Right cardiac atrium (tissue), 5 donors: ENCODE measurements around the gene THSD7B. TPM values are rescaled to one million over a fixed set of nuclear protein-coding genes. Genes with fewer than 3 reads are reported as not detected.

Source experiments
- ATAC-seq, 2 donors: fragments of 200-7000 bp; cut with Tn5 transposase; one replicate each; pipeline versions ENCODE4 v1.8.0 to v1.9.1; 2020; ENCODE audit warnings: moderate library complexity in 2 of 2, mild to moderate bottlenecking in 1 of 2
- DNase-seq, 3 donors: peaks; one replicate each; pipeline ENCODE4 v3.0.0-alpha.2; 2020
- H3K27ac ChIP-seq: one replicate; pipeline ENCODE4 v1.5.1; 2013; ENCODE audit warnings: mild to moderate bottlenecking, low read length, control low read depth, moderate library complexity
- H3K27me3 ChIP-seq: one replicate; pipeline ENCODE4 v1.6.1; 2013; ENCODE audit not compliant: control insufficient read depth, insufficient read depth
- H3K4me1 ChIP-seq: one replicate; pipeline ENCODE4 v1.6.1; 2013; ENCODE audit warnings: low read length; ENCODE audit not compliant: control insufficient read depth, insufficient read depth
- H3K4me3 ChIP-seq: one replicate; pipeline ENCODE4 v1.5.1; 2013; ENCODE audit warnings: low read length, control low read depth
- H3K9me3 ChIP-seq: one replicate; pipeline ENCODE4 v1.6.1; 2013; ENCODE audit warnings: low read length; ENCODE audit not compliant: control insufficient read depth
- WGBS: extraction: QIAGEN DNeasy Blood & Tissue Kit; methylation state at CpG from one replicate; pipeline ENCODE4 v1.1.7; 2013; 5-methylcytosine and 5-hydroxymethylcytosine counted together
- intact Hi-C, 4 donors: fragments of 100-400 bp; cut with DNase I; formaldehyde crosslinking; loops; one replicate each; pipeline versions ENCODE4 v1.11.0 to v1.14.0; 2022 to 2023
- polyA plus RNA-seq: library from polyadenylated mRNA; stranded (reverse); fragments of 200-250 nt; gene quantifications from one replicate; pipeline ENCODE4 v1.2.3, GENCODE V29; 2013
- total RNA-seq, 4 donors: library from RNA; stranded (reverse); fragmentation: NEBNext Ultra II Directional; extraction: Animal tissue kit (Norgen Biotek cat#: 25700); gene quantifications; one replicate each; pipeline ENCODE4 v1.2.1, GENCODE V29; 2021
- donor health status: healthy with polysubstance abuse.
- donor health status: DM: no; HTN: yes; CAD: no.
- donor health status: DM: no; HTN: no; CAD: no.
- donor health status: DM: no; HTN: yes; CAD: no; lungs with severe emphysema.
- donor health status: DM: yes; HTN: yes; CAD: no.

The THSD7B gene
- total and polyA plus RNA-seq, 5 donors = 0.14 to 0.76 (median 0.19) TPM

DNA sequence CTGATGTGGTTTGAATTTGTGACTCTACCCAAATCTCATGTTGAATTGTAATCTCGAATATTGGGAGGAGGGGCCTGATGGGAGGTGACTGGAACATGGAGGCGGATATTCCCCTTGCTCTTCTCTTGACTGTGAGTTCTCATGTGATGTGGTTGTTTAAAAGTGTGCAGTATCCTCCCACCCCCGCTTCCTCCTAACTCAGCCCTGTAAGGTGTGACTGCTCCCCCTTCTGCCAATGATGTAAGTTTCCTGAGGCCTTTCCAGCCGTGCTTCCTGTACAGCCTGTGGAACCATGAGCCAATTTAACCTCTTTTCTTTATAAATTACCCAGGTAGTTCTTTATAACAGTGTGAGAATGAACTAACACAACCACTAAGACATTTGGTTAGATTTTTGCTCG, 458.4 kb downstream of the THSD7B start:
- intact Hi-C loops = no loop called here
- H3K9me3 ChIP-seq = no peaks in the 10 kb centered on the region
- no peak for DNase-seq
- no peak overlapping the region for H3K4me3 ChIP-seq
- no peak for ATAC-seq
- WGBS = 69% methylated on average over 5 of the region's 5 CpGs
- no peak overlapping the region for H3K27ac ChIP-seq
- H3K4me1 ChIP-seq = no peaks in the 10 kb centered on the region
- H3K27me3 ChIP-seq = no peaks in the 10 kb centered on the region

DNA sequence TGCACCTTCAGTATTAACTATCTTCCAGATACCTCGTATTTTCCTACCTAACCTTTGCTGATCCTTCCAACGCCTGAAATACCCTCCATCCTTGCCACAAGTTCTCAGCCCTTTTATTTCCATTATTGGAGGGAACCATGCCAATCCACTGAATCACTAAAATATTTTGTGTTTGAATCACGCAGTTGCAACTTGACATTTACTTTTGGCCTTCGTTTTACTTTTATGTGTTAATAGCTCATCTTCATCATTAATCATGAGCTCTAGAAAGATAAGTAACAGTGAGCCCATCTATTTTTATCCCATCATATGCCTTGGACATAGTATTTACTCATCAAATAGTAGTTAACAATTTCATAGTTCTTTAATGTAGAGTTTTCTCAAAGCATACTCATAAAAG, 463.2 kb downstream of the THSD7B start:
- no peak overlapping the region for H3K4me3 ChIP-seq
- no peaks in the 10 kb centered on the region for H3K9me3 ChIP-seq
- intact Hi-C loops = no loop called here
- DNase-seq = no peak
- no peaks in the 10 kb centered on the region for H3K27me3 ChIP-seq
- no peak for ATAC-seq
- H3K4me1 ChIP-seq = no peaks in the 10 kb centered on the region
- H3K27ac ChIP-seq = no peak overlapping the region
- WGBS = 74% methylated on average over 4 of the region's 4 CpGs

DNA sequence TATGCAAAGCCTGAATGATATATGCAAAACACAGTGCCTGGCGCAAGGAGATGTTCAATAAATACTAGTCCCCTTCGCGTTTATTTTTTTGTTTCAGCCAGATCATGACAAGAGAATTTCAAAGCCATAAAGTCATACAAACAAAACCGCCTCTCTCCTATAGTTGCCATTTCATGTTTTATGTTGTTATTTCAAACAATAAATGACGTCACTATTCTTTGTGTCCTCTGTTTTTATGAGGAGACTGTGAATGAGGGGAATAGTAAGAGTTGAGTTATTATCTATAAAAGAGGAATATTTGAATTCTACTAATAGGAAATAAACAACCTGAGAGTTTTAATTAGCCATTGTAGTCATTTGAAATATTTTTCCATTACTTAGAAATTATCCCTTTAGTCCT, 464.5 kb downstream of the THSD7B start:
- intact Hi-C loops = no loop called here
- Histone ChIP-seq H3K4me1 (no peaks in the 10 kb centered on the region), H3K27me3 (no peaks in the 10 kb centered on the region), H3K4me3 (no peak overlapping the region), H3K9me3 (no peaks in the 10 kb centered on the region), H3K27ac (no peak overlapping the region)
- WGBS = 83% methylated on average over 5 of the region's 5 CpGs
- no peak for ATAC-seq
- DNase-seq = no peak

DNA sequence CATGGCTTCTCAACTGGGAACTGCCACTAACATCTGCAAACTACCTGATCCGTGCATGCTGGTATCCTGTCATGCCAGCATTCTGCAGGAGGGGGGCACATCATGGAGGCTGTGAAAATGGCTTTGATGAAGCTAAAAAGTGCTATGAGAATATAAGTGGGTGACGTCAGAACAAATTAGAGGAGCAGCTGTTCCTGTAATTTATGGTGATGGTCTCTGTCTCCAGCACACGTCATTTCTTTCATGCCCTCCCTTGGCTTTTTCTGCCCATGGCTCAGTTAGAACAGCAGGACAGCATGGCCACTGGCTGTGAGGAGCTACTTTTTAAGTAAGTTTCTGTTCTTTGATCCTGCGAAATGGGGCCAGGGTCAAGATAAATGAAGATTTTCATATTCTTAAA, 466.3 kb downstream of the THSD7B start:
- no peak for ATAC-seq
- WGBS = 65% methylated on average over 4 of the region's 4 CpGs

DNA sequence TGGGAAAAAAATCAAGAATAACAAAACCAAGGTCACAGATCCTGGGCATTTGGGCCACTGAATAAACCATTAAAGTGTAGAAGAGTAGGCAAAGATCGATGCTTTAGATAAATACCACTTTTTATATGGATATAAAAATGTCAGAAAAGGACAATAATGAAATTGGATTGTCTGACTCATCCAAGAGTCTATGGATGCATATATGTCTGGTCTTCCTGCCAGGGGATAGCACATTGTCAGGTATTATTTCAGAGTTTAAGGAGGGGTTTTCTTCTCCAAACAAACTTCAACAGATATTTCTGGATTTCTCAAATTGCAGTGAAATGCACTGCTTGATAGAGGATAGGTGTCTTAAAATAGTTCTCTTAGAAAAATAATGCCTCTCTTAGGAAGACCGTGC, 466.7 kb downstream of the THSD7B start:
- Histone ChIP-seq H3K9me3 (no peaks in the 10 kb centered on the region), H3K4me1 (no peaks in the 10 kb centered on the region), H3K4me3 (no peak overlapping the region), H3K27ac (no peak overlapping the region), H3K27me3 (no peaks in the 10 kb centered on the region)
- intact Hi-C loops = no loop called here
- no peak for DNase-seq
- WGBS = 88% methylated on average over 2 of the region's 2 CpGs
- no peak for ATAC-seq

More for the DNA sequence above, 466.3 kb downstream of the THSD7B start:
- Histone ChIP-seq H3K4me1 (no peaks in the 10 kb centered on the region), H3K4me3 (no peak overlapping the region), H3K27me3 (no peaks in the 10 kb centered on the region), H3K9me3 (no peaks in the 10 kb centered on the region), H3K27ac (no peak overlapping the region)
- DNase-seq = no peak
- intact Hi-C loops = no loop called here

DNA sequence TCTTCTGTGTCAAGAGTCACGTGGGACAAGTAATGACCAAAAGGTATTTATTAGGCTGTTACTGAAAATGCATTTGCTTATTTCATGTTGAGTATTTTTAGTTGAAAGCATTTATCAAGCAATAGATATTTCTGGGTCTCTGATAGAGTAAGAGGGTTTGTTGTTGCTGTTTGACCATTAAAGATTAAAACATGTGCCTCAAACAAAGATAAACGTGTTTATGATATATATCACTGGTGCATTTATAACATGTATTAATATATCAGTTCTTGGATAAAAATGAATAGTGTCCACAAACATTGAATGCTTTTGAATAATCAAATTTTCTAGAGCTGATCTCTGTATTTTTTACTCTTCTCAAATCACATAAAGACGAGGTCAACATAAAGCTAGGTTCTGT, 467.7 kb downstream of the THSD7B start:
- H3K27me3 ChIP-seq = no peaks in the 10 kb centered on the region
- WGBS = 83% methylated on average over 3 of the region's 3 CpGs
- H3K27ac ChIP-seq = no peak overlapping the region
- intact Hi-C loops = no loop called here
- DNase-seq (no peak), ATAC-seq (no peak)
- H3K4me3 ChIP-seq = no peak overlapping the region
- H3K4me1 ChIP-seq = no peaks in the 10 kb centered on the region
- H3K9me3 ChIP-seq = no peaks in the 10 kb centered on the region

DNA sequence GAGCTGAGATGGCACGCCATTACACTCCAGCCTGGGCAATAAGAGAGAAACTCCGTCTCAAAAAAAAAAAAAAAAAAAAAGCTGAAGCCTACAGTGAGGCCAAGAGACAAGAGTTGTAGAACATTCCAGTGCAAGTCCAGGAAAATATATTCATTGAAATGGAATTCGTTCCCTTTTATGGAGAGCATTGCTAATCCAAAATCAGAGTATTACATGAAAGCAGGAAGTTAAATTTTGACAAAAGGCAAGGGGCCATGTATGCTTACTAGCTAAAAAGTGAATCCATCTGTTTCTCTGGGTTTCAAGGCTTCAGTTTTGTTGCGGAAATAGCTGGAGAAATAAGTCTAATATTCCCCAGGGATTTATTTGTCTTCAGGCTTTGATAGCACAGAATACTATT, 471.7 kb downstream of the THSD7B start:
- H3K9me3 ChIP-seq = no peaks in the 10 kb centered on the region
- WGBS = 55% methylated on average over 4 of the region's 4 CpGs
- H3K4me3 ChIP-seq = no peak overlapping the region
- DNase-seq (no peak), ATAC-seq (peak; percentile 36 to 62)
- intact Hi-C loops = no loop called here
- H3K27me3 ChIP-seq = no peaks in the 10 kb centered on the region
- no peaks in the 10 kb centered on the region for H3K4me1 ChIP-seq
- no peak overlapping the region for H3K27ac ChIP-seq

DNA sequence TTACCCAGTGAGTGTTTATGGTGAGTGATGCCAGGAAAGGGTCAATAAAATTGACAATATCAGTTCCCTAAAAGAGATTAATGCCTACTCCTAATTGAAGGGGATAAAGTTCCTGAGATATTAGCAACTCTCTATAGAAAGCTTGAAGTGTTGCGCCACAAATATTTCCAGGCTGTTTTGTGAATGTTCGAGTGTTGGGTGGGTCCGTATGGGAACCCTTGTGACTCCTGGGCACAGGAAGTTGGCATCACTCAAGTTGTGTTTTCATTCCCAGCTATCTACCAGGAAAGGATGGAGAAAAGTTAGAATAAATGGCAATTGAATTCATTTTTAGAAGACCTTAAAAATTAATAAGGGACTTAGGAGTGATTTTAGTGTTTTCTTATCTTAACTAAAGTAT, 472.7 kb downstream of the THSD7B start:
- intact Hi-C loops = no loop called here
- WGBS = 83% methylated on average over 3 of the region's 3 CpGs
- Histone ChIP-seq H3K27me3 (no peaks in the 10 kb centered on the region), H3K4me3 (no peak overlapping the region), H3K27ac (no peak overlapping the region), H3K9me3 (no peaks in the 10 kb centered on the region), H3K4me1 (no peaks in the 10 kb centered on the region)
- no peak for DNase-seq
- no peak for ATAC-seq

DNA sequence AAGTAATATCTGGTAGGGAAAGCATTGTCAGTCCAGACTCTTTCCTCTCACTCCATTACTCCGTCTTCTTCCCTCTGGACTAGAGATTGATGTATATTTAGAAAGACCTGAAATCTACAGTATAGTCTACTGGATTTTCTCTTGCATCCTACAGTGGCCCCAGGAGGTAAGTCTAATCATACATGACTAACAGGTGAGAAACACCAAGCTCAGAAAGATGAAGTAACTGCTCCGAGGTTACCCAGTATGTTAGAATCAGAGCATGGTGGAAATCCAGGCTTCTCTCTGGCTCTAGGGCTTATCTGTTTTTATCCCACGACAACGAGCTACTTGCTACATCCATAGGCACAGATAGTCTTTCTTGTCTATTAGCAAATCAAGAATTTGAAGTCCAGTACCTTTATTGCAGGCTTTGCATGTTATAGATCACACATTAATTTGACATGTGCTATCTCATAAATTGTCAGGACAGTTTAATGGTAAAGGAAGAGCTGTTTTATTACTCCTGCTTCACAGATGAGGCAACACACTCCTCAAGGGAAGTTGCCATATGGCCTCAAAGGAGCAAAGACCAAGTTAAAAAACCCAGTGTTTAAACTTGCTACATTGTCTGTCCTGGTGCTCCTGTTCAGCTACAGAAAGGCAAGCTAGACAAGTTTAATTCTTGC, 484.3 kb downstream of the THSD7B start:
- no peak overlapping the region for H3K4me3 ChIP-seq
- H3K4me1 ChIP-seq = no peaks in the 10 kb centered on the region
- H3K27me3 ChIP-seq = no peaks in the 10 kb centered on the region
- intact Hi-C loops = no loop called here
- H3K27ac ChIP-seq = no peak overlapping the region
- 68% methylated on average over 4 of the region's 4 CpGs for WGBS
- no peak for DNase-seq
- no peaks in the 10 kb centered on the region for H3K9me3 ChIP-seq
- no peak for ATAC-seq

DNA sequence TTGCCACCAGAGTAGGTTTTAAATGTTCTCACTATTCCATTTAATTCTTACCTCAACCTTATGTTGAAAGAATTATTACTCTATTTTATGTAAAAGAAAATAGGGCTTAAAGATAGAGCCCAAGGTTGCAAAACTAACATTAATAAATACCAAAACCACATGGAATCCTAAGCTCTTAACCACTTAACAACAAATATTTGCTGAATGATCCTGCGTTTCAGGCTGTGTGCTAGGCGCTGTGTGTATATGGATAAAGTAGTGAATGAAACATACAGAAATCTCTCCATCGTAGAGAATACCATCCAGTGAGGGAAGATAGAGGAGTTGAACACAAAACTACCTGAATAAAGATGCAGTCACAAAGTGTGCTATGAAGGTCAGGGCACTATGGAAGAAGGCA, 485.1 kb downstream of the THSD7B start:
- no peak for ATAC-seq
- 92% methylated on average over 3 of the region's 3 CpGs for WGBS

DNA sequence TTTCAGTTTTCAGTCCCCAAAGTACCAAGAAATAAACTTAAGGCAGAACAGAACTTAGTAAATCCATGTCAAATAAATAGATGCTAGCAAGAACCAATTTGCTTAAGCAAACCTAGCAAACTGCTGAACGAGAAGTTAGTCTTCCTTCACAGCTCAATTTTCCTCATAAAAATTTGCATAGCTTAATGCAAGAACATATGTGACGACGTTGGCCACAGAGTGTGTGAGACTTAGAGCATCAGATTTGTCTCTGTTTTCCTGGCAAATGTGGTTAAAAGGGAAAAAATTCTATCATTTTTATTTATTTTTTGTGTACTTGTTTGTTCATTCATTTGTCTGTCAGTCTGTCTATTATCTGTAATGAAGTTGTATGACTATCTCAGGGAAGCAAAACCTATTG, 485.7 kb downstream of the THSD7B start:
- 78% methylated on average over 3 of the region's 3 CpGs for WGBS
- no peak for DNase-seq
- Histone ChIP-seq H3K4me3 (no peak overlapping the region), H3K4me1 (no peaks in the 10 kb centered on the region), H3K27ac (no peak overlapping the region), H3K27me3 (no peaks in the 10 kb centered on the region), H3K9me3 (no peaks in the 10 kb centered on the region)
- intact Hi-C loops = no loop called here
- ATAC-seq = no peak

More for the DNA sequence above, 485.1 kb downstream of the THSD7B start:
- Histone ChIP-seq H3K4me1 (no peaks in the 10 kb centered on the region), H3K27me3 (no peaks in the 10 kb centered on the region), H3K4me3 (no peak overlapping the region), H3K9me3 (no peaks in the 10 kb centered on the region), H3K27ac (no peak overlapping the region)
- no peak for DNase-seq
- intact Hi-C loops = no loop called here

DNA sequence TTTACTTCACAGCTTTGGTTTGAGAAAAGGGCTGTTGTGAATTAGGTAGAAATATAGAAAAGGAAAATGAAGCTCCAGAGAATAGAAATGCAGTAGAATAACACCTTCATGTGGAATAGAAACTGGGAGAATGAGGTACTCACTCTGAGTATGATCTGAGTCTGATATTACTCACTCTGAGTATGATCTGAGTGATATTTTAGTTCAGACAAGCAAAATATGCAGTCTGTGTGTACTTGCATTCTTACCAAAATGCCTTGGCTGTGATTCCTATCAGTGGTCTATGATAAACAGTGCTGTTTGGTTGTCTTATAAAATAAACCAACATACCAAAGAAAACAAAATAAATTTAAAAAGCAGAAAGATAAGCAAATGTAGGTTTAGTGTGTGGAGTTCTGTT, 487.6 kb downstream of the THSD7B start:
- no peaks in the 10 kb centered on the region for H3K9me3 ChIP-seq
- intact Hi-C loops = no loop called here
- no peak for ATAC-seq

More for the DNA sequence above, 487.6 kb downstream of the THSD7B start:
- Histone ChIP-seq H3K27me3 (no peaks in the 10 kb centered on the region), H3K27ac (no peak overlapping the region), H3K4me1 (no peaks in the 10 kb centered on the region), H3K4me3 (no peak overlapping the region)
- DNase-seq = no peak
